GM12878 (cell line): ENCODE measurements around the gene PPP1R1A. TPM values are rescaled to one million over a fixed set of nuclear protein-coding genes. Genes with fewer than 3 reads are reported as not detected.

Source experiments
- ATAC-seq: fragments of 200-7000 bp; cut with Tn5 transposase; 3 replicates; pipeline ENCODE4 v1.9.1; 2020; ENCODE audit warnings: mild to moderate bottlenecking, moderate library complexity
- BruUV-seq: library from RNA; stranded (reverse); fragments of 400-500 nt; replicated peaks from 2 replicates; lab custom pipeline; 2021; lab: Mats Ljungman, UMichigan
- CTCF ChIA-PET: fragments of 300-600 bp; sonication (Branson Sonifier 250); formaldehyde crosslinking; extraction: SDS; loops from one replicate; lab custom pipeline; 2021; ENCODE audit warnings: inconsistent platforms; lab: Yijun Ruan, JAX
- POLR2A ChIA-PET: fragments of 350-600 bp; formaldehyde crosslinking; extraction: SDS; loops from one replicate; lab custom pipeline; 2021; ENCODE audit warnings: inconsistent platforms; lab: Charles Lee
- RAD21 ChIA-PET: fragments of 300-600 bp; sonication (Branson Sonifier 250); formaldehyde crosslinking; loops from one replicate; lab custom pipeline; 2023; ENCODE audit warnings: antibody characterized with exemption; ENCODE audit not compliant: unreplicated experiment; lab: Charles Lee
- SMC1A ChIA-PET: fragments of 300-600 bp; sonication (Branson Sonifier 250); formaldehyde crosslinking; loops from one replicate; lab custom pipeline; 2023; ENCODE audit not compliant: unreplicated experiment, uncharacterized antibody; lab: Charles Lee
- DNase-seq: peaks from one replicate; pipeline ENCODE4 v3.0.0-alpha.2; 2011; ENCODE audit warnings: low read depth, low spot score
- FAIRE-seq: peaks from 3 replicates; lab custom pipeline; 2011; peaks lifted over from hg19 to GRCh38; lab: Jason Lieb, UNC
- H2AFZ ChIP-seq: 2 replicates; pipeline ENCODE4 v1.6.0; 2011; ENCODE audit warnings: low read depth, low read length, control low read depth; ENCODE audit not compliant: control insufficient read depth
- H3K27ac ChIP-seq: 2 replicates; pipeline ENCODE4 v1.5.1; 2011; ENCODE audit warnings: control low read depth; ENCODE audit not compliant: control insufficient read depth, insufficient read depth
- H3K27me3 ChIP-seq, 2 experiments: replicated peaks in 1 of 2; 2 replicates each; pipeline versions ENCODE4 v1.6.0 to v1.6.1; 2011; ENCODE audit warnings: low read length in 1 of 2; ENCODE audit not compliant: control insufficient read depth in 2 of 2, insufficient read depth in 2 of 2
- H3K36me3 ChIP-seq, 2 experiments: 2 replicates each; pipeline ENCODE4 v1.5.1; 2011; ENCODE audit warnings: low read length in 1 of 2; ENCODE audit not compliant: control insufficient read depth in 2 of 2, insufficient read depth in 2 of 2
- H3K4me1 ChIP-seq: 2 replicates; pipeline ENCODE4 v1.6.1; 2011; ENCODE audit warnings: mild to moderate bottlenecking, low read length, moderate library complexity, mixed read lengths; ENCODE audit not compliant: control insufficient read depth, insufficient read depth
- H3K4me2 ChIP-seq: 2 replicates; pipeline ENCODE4 v1.6.0; 2011; ENCODE audit warnings: control low read depth; ENCODE audit not compliant: control insufficient read depth, insufficient read depth
- H3K4me3 ChIP-seq: fragments of 200-600 bp; sonication (generic); 2 replicates; pipeline ENCODE4 v1.5.1; 2016
- H3K79me2 ChIP-seq: 2 replicates; pipeline ENCODE4 v1.6.0; 2011; ENCODE audit warnings: low read length; ENCODE audit not compliant: control insufficient read depth, insufficient read depth
- H3K9ac ChIP-seq: 2 replicates; pipeline ENCODE4 v1.8.0; 2011; ENCODE audit warnings: low read length, control low read depth, mixed read lengths; ENCODE audit not compliant: control insufficient read depth, insufficient read depth
- H3K9me3 ChIP-seq: replicated peaks from 3 replicates; pipeline ENCODE4 v1.5.1; 2011; ENCODE audit warnings: mild to moderate bottlenecking, low read length; ENCODE audit not compliant: control insufficient read depth, insufficient read depth
- H4K20me1 ChIP-seq: 2 replicates; pipeline ENCODE4 v1.6.0; 2011; ENCODE audit not compliant: control insufficient read depth, insufficient read depth
- CBX3 ChIP-seq: fragments of 200-600 bp; sonication (generic); IDR thresholded peaks from 2 replicates; pipeline ENCODE4 v1.6.1; 2016; ENCODE audit warnings: low read depth, borderline replicate concordance
- DPF2 ChIP-seq: fragments of 450-650 bp; IDR thresholded peaks from 2 replicates; pipeline ENCODE4 v1.6.1; 2017; ENCODE audit warnings: mild to moderate bottlenecking
- HCFC1 ChIP-seq: fragments of 150-350 bp; IDR thresholded peaks from 2 replicates; pipeline ENCODE4 v1.6.1; 2014; ENCODE audit warnings: low read length
- HDGF ChIP-seq: fragments of 450-650 bp; IDR thresholded peaks from 2 replicates; pipeline ENCODE4 v1.6.1; 2016; ENCODE audit warnings: antibody characterized with exemption
- KDM1A ChIP-seq: fragments of 200-600 bp; sonication (generic); IDR thresholded peaks from 2 replicates; pipeline ENCODE4 v1.6.1; 2016; ENCODE audit warnings: borderline replicate concordance
- NRF1 ChIP-seq: conservative IDR thresholded peaks from 2 replicates; pipeline ENCODE4 v1.6.1; 2011; ENCODE audit warnings: mild to moderate bottlenecking, low read depth, low read length, improper control_type of control experiment
- RUNX3 ChIP-seq: IDR thresholded peaks from 2 replicates; pipeline ENCODE4 v1.6.1; 2012; ENCODE audit warnings: low read length, inconsistent platforms
- ZNF207 ChIP-seq: fragments of 450-650 bp; IDR thresholded peaks from 2 replicates; pipeline ENCODE4 v1.6.1; 2014; ENCODE audit warnings: antibody characterized with exemption, mild to moderate bottlenecking, borderline replicate concordance
- ZNF217 ChIP-seq: fragments of 450-650 bp; IDR thresholded peaks from 2 replicates; pipeline ENCODE4 v1.6.1; 2017; ENCODE audit warnings: antibody characterized with exemption, mild to moderate bottlenecking
- WGBS: methylation state at CpG from one replicate; pipeline ENCODE4 v1.1.6; 2016; ENCODE audit warnings: low lambda C conversion rate; ENCODE audit not compliant: insufficient replicate concordance, insufficient coverage; ENCODE audit errors: missing lambda C conversion rate; 5-methylcytosine and 5-hydroxymethylcytosine counted together
- in situ Hi-C: fragments of 300-500 bp; cut with MboI; formaldehyde crosslinking; loops from 9 replicates; pipeline ENCODE4 v1.14.3; 2018; ENCODE audit warnings: mixed read lengths
- intact Hi-C: fragments of 100-400 bp; cut with micrococcal nuclease; formaldehyde crosslinking; loops from one replicate; pipeline ENCODE4 v1.14.2; 2022; ENCODE audit not compliant: unreplicated experiment
- polyA plus RNA-seq, 11 experiments: library from polyadenylated mRNA; depleted of rRNA in 4 of 11; unstranded in 6 of 11; stranded (reverse) in 5 of 11; fragments of >200 nt; fragmentation: Nextera tagmentation in 4 of 11; fragmentation: Illumina TruSeq in 1 of 11; extraction: Ambion mirVana in 4 of 11; extraction: Trizol in 1 of 11; gene quantifications; 1 replicate in 1 of 11; 2 replicates in 10 of 11; pipeline versions ENCODE4 v1.2.1 to v1.2.3, GENCODE V29; 2011 to 2016; ENCODE audit warnings: inconsistent platforms in 2 of 11, missing spikeins in 2 of 11, low read depth in 1 of 11
- total RNA-seq, 4 experiments: library from RNA; depleted of rRNA in 3 of 4; stranded (reverse); fragments of >200 nt in 3 of 4; fragmentation: Illumina TruSeq in 1 of 4; extraction: Trizol in 1 of 4; gene quantifications; 2 replicates each; pipeline versions ENCODE4 v1.2.1 to v1.2.3, GENCODE V29; 2013 to 2021
- TF ChIP-seq, protein P1 (sequence below): fragments of 150-350 bp; IDR thresholded peaks from 2 replicates; pipeline ENCODE4 v1.6.1; 2014; ENCODE audit warnings: mild to moderate bottlenecking, low read depth, low read length
- TF ChIP-seq, protein P2 (sequence below): IDR thresholded peaks from 2 replicates; pipeline ENCODE4 v1.6.1; 2011; ENCODE audit warnings: borderline replicate concordance, low read depth, mild to moderate bottlenecking, moderate library complexity, mixed read lengths, low read length; ENCODE audit not compliant: insufficient read depth; ENCODE audit errors: extremely low read length
- TF ChIP-seq, protein P3 (sequence below): fragments of 450-650 bp; IDR thresholded peaks from 2 replicates; pipeline ENCODE4 v1.6.1; 2018; ENCODE audit warnings: mild to moderate bottlenecking, low read depth, moderate library complexity; ENCODE audit not compliant: partially characterized antibody

PPP1R1A gene
- total and polyA plus RNA-seq, 10 of the 15 experiments (the other 5 are each of a cell fraction or from before 2014, with no cell fraction given): 0.03 to 0.08 (median 0.07) TPM; not detected in 7

DNA sequence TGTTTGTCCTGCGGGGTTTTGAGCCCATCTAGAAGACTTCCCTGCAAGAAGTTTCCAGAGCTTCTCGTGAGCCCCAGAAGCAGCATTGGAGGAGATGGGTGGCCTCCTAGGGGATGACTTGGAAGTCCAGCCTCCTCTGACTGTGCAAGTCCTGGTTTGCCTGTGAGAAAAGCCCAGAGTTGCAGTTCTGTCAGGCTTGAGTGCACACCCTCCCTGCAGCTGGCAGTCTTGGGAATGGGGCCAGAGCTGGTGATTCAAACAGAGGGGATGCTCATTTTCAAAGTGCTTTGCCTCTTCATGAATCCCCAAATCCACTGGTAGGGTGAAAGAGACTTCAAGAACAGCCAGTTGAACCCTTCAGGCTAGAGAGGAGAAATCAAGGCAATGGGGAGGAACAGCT, 3.9 kb upstream of the PPP1R1A start:
- Histone ChIP-seq H2AFZ (no peak overlapping the region), H3K4me1 (no peaks in the 10 kb centered on the region), H3K4me2 (no peak overlapping the region), H3K4me3 (no peak overlapping the region), H4K20me1 (no peaks in the 10 kb centered on the region), H3K36me3 (no peaks in the 10 kb centered on the region), H3K79me2 (no peaks in the 10 kb centered on the region), H3K27me3 (peaks cover 0 to 12% of the 10 kb centered on the region in 2 experiments), H3K9ac (no peak overlapping the region), H3K9me3 (no peaks in the 10 kb centered on the region), H3K27ac (no peak overlapping the region)
- ChIA-PET CTCF (interaction anchor here (0.7 to 2.8 kb wide), 4 partner anchors 10 to 15 kb away, joined by 3 to 17 read pairs (median 4); no protein-coding TSS in a partner anchor), POLR2A (no interaction called here), RAD21 (no interaction called here), SMC1A (interaction anchor here (1.2 kb wide), 1 partner anchor 10 kb away, joined by 4 read pairs; no protein-coding TSS in a partner anchor)
- intact Hi-C loops: no loop called here
- FAIRE-seq (no peak), DNase-seq (no peak), ATAC-seq (no peak)
- no TSS peak for BruUV-seq
- no peak for TF ChIP-seq CBX3
- TF ChIP-seq DPF2: no peak
- TF ChIP-seq, protein P1, sequence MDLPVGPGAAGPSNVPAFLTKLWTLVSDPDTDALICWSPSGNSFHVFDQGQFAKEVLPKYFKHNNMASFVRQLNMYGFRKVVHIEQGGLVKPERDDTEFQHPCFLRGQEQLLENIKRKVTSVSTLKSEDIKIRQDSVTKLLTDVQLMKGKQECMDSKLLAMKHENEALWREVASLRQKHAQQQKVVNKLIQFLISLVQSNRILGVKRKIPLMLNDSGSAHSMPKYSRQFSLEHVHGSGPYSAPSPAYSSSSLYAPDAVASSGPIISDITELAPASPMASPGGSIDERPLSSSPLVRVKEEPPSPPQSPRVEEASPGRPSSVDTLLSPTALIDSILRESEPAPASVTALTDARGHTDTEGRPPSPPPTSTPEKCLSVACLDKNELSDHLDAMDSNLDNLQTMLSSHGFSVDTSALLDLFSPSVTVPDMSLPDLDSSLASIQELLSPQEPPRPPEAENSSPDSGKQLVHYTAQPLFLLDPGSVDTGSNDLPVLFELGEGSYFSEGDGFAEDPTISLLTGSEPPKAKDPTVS: no peak
- TF ChIP-seq KDM1A: no peak
- TF ChIP-seq, protein P2, sequence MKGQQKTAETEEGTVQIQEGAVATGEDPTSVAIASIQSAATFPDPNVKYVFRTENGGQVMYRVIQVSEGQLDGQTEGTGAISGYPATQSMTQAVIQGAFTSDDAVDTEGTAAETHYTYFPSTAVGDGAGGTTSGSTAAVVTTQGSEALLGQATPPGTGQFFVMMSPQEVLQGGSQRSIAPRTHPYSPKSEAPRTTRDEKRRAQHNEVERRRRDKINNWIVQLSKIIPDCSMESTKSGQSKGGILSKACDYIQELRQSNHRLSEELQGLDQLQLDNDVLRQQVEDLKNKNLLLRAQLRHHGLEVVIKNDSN: no peak
- no peak for TF ChIP-seq ZNF207
- TF ChIP-seq NRF1: no peak
- no peak for TF ChIP-seq RUNX3
- TF ChIP-seq ZNF217: no peak
- no peak for TF ChIP-seq HCFC1
- TF ChIP-seq, protein P3, sequence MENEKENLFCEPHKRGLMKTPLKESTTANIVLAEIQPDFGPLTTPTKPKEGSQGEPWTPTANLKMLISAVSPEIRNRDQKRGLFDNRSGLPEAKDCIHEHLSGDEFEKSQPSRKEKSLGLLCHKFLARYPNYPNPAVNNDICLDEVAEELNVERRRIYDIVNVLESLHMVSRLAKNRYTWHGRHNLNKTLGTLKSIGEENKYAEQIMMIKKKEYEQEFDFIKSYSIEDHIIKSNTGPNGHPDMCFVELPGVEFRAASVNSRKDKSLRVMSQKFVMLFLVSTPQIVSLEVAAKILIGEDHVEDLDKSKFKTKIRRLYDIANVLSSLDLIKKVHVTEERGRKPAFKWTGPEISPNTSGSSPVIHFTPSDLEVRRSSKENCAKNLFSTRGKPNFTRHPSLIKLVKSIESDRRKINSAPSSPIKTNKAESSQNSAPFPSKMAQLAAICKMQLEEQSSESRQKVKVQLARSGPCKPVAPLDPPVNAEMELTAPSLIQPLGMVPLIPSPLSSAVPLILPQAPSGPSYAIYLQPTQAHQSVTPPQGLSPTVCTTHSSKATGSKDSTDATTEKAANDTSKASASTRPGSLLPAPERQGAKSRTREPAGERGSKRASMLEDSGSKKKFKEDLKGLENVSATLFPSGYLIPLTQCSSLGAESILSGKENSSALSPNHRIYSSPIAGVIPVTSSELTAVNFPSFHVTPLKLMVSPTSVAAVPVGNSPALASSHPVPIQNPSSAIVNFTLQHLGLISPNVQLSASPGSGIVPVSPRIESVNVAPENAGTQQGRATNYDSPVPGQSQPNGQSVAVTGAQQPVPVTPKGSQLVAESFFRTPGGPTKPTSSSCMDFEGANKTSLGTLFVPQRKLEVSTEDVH: no peak
- no peak for TF ChIP-seq HDGF
- WGBS: 21% methylated on average over 2 of the region's 2 CpGs
- in situ Hi-C loops: no loop called here
